ENCODE measurements around the gene GUK1.

DNA sequence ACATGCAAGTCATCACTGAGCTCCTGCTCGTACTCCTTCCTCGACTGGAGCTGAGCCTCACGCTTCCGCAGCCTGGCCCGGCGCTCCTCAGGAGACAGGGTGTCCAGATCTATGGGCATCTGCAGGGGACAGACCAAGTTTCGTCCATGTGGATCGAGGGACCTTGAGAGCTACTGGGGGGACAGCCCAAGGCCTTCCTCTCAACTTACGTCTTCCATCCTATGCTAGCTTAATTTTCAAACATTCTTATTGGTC lies 33.4 kb upstream of the GUK1 start:
- TF ChIP-seq, protein P1, sequence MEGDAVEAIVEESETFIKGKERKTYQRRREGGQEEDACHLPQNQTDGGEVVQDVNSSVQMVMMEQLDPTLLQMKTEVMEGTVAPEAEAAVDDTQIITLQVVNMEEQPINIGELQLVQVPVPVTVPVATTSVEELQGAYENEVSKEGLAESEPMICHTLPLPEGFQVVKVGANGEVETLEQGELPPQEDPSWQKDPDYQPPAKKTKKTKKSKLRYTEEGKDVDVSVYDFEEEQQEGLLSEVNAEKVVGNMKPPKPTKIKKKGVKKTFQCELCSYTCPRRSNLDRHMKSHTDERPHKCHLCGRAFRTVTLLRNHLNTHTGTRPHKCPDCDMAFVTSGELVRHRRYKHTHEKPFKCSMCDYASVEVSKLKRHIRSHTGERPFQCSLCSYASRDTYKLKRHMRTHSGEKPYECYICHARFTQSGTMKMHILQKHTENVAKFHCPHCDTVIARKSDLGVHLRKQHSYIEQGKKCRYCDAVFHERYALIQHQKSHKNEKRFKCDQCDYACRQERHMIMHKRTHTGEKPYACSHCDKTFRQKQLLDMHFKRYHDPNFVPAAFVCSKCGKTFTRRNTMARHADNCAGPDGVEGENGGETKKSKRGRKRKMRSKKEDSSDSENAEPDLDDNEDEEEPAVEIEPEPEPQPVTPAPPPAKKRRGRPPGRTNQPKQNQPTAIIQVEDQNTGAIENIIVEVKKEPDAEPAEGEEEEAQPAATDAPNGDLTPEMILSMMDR (IDR thresholded peaks at IDR 0.05) = no peak
- no peak for TF ChIP-seq POLR2A (IDR thresholded peaks at IDR 0.05)

Measured in uterus (tissue), 2 donors.